Esophagus squamous epithelium (tissue), 4 donors: ENCODE measurements around the gene ARHGEF17.

ENCODE experiments used
- CTCF ChIP-seq, 6 experiments: fragments of 450-650 bp in 4 of 6; fragments of 200-600 bp in 2 of 6; sonication (generic) in 2 of 6; IDR thresholded peaks; one replicate each; pipeline ENCODE4 v1.5.1; 2016 to 2019; ENCODE audit warnings: antibody characterized with exemption in 6 of 6, mild to moderate bottlenecking in 4 of 6, moderate library complexity in 4 of 6
- POLR2A ChIP-seq, 4 donors: fragments of 450-650 bp; IDR thresholded peaks; one replicate each; pipeline ENCODE4 v1.6.1; 2017; ENCODE audit warnings: antibody characterized with exemption in 4 of 4, mild to moderate bottlenecking in 4 of 4, moderate library complexity in 3 of 4

DNA sequence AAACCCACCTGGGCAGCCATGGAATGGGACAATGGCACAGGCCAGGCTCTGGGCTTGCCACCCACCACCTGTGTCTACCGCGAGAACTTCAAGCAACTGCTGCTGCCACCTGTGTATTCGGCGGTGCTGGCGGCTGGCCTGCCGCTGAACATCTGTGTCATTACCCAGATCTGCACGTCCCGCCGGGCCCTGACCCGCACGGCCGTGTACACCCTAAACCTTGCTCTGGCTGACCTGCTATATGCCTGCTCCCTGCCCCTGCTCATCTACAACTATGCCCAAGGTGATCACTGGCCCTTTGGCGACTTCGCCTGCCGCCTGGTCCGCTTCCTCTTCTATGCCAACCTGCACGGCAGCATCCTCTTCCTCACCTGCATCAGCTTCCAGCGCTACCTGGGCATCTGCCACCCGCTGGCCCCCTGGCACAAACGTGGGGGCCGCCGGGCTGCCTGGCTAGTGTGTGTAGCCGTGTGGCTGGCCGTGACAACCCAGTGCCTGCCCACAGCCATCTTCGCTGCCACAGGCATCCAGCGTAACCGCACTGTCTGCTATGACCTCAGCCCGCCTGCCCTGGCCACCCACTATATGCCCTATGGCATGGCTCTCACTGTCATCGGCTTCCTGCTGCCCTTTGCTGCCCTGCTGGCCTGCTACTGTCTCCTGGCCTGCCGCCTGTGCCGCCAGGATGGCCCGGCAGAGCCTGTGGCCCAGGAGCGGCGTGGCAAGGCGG, 11.4 kb upstream of the ARHGEF17 start:
- TF ChIP-seq CTCF (IDR thresholded peaks at IDR 0.05) (no peak), POLR2A (IDR thresholded peaks at IDR 0.05) (no peak)
